HG03103 (cell line): ENCODE data around the gene C8B.

Experiments used
- ATAC-seq: cut with Tn5 transposase; IDR thresholded peaks from one replicate; pipeline ENCODE4 v1.9.1; 2021; ENCODE audit warnings: low read depth; ENCODE audit not compliant: unreplicated experiment

C8B gene

DNA sequence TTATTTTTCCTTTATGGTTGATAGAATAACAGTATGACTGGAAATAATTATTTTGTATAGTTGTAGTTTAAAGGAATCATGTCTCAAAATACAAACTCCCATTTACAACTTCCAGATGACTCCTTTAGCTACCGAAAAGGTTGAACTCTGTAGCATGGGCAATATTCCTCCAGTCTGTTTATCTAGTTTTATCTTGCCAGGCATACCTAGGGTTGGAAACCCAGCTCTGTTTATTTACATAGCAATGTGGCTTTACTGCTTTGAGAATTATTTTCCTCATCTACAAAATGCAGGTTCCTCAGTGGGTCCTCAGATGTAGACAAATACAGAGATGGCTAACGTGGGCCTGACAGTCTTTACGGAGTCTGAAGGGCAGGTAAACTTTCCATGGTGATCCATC is 60.1 kb downstream of the C8B start:
- ATAC-seq, result no peak

DNA sequence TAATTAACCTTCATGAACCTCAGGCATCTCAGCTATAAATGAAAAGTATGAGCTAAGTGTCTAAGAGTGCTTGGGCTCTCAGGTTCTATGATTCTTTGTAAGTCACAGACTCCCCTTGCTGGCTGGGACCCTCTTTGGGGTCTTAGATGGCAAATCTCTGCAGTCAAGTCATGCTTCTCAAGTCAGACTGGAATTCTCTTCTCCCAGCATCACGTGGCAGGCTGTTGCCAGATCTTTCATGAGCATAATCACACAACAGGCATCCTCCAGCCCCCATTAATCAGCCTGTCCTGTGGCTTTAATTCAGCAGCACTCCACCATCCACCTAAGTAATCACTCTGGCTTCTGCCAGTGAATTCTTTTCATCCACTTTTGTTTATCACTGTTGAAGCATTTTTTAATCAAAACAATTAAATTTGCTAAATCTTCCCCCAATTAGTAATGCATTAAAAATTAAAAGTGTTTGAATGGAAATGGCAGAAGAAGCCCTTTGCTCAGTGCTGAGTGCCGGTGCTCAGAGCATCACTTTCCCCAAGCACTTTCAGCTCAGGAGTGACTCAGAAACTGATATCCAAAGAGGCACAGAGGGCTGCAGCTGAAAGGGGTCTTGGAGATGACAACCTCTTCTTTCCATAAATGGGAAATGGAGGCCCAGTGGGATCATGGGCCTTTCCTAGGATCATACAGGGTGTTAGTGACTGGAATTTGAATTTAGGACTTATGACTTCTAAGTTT is 61.0 kb downstream of the C8B start:
- ATAC-seq, result no peak

DNA sequence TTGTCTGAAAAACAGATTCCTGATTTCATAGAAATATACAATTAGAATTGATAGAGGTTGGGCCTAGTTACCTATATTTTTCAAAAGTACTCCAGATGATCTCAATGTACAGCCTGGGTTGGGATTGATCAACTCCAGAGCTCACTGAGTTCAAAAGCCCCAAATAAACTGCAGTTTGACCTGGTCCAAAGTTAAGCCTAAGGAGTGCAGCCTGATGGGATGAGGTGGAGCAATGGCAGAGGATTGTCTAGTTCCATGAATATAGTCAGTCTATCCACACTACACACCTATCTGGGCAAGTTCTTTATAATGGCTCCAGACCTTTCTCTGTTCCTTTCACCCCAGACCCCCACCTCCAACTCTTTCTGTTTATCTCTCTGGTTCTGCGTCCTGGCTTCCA is 62.0 kb downstream of the C8B start:
- no peak for ATAC-seq

DNA sequence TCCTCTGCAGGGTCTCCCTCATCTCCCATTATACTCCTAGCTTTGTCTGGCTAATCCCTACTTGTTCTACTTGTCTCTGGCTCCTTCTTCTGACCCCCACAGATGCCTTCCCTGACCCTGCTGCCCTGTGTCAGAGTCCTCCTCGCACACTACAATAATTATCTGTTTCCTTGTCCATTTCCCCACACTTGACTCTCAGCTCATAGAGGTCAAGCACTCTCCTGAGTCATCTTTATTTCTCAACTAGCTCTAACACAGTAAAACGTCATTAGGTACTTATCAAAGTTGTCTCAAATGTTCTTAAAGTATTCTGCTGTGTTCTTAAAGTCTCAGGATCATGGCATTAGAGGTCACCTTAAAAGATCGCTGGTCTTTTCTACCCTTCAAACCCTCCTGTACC is 64.1 kb downstream of the C8B start:
- ATAC-seq, result no peak

DNA sequence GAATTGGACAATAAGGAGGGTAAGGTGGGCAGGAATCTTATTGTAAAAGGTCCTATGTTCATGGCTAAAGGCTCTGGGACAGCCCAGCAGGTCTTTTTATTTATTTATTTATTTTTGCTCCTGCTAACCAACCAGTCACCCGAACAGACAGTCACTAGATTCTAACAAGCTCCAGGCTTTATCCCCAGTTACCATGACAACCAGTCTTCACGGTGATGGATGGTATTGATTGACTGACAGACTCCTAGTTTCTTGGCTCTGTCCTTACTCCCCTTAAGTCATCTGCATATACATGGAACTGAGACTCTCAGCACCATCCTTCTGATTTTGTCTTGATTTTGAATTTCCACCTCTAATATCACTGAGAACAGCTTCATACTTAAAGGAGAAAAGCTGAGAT is 66.9 kb downstream of the C8B start:
- ATAC-seq, result no peak

DNA sequence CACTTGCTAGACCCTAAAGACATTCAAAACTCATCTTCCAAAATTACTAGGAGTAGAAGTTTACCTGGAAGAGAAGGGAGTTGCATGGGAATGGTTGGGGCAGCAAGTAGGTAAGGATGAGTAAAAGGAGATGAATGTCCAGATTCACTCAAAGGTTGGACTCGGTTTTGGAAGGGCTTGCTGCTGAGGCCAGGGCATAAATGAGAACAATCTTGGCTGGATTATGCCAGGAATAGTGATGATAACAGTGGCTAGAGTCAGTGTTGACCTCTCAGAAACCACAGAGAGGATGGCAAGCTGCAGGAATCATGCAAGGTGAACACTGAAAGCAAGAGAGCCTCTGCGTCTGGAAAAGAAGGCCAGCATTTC is 67.8 kb downstream of the C8B start:
- no peak for ATAC-seq

DNA sequence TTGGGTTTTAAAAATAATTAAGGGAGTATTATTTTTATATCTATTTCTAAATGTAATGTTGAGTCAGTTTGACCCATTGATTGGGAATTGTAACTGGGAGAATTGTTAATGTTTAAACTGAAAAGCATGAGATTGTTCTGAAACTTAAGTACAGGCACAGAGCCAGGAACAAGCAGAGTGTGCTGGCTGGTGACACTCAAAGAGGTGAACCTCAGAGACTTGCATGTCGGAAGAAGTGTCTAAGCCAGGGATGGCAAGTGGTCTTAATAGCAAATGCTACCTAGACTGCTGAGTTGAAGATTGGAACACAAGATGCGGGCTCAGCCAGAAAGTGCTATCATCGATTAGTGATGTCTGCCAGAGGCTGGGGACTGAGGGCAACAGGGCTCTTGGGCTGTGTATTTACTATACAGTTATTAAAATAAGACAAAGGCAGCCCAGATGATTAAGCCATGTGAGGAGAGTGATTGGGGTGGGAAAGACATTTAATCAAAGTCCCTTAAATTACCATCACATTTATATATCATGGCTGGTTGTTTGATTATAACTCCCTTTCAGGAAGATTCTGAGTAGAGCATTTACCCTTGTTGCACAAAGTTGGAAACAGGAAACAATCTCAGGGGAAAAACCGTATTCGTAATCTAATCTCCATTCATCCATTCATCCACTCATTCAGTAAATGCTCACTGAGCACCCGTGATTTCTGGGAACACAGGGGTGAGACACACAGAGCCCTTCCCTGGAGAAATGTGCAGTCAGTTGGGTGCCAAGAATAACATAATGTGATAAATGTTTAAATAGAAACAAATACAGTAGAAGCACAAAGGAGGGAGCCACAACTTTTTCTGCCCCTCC is 68.4 kb downstream of the C8B start:
- ATAC-seq, result no peak

DNA sequence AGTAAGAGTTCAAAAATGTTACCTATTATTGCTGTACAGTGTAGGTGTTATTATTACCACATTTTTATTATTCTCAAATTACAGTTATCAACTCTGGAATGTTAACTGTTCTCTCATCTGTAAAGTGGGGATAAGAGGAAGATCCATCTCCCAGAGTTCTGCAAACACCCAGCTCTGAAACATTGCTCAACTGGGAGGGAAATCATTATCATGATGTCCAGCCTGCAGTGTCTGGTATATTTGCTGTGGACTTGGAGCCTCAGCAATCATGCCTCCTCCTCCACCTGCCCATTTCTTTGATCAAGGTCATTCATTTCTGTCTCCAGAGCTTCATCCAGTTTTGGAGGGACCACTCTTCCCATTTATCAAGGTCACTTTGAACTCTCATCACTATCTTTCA is 71.8 kb downstream of the C8B start:
- no peak for ATAC-seq

DNA sequence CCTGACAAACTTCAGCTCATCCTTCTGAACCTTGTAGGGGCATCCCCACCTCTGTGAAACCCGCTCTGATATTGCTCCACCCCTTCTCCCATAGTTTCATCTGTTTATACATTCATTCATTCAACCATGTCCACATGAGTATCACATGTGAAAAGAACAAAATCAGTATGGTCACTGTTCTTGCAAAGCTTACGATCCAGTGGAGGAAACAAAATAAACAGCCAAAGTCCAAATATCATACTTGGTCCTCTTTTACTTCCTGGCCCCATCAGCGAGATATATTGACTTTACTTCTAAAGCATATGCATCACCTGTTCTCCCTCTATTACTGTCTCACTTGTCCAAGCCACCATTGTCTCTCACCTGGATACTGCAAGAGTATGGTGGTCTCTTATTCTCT is 75.6 kb downstream of the C8B start:
- no peak for ATAC-seq

DNA sequence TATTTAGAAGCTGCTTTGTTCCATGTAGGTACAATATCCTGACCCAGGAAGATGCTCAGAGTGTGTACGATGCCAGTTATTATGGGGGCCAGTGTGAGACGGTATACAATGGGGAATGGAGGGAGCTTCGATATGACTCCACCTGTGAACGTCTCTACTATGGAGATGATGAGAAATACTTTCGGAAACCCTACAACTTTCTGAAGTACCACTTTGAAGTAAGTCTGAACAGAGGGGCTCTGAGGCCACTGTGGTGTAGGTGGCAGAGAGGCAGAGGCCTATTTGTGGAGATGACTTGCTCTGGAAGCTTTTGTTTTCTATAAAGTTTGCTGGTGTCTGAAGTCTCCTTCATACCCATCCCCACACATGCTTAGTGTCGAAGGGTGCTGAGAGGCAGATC is 84.4 kb downstream of the C8B start:
- no peak for ATAC-seq

DNA sequence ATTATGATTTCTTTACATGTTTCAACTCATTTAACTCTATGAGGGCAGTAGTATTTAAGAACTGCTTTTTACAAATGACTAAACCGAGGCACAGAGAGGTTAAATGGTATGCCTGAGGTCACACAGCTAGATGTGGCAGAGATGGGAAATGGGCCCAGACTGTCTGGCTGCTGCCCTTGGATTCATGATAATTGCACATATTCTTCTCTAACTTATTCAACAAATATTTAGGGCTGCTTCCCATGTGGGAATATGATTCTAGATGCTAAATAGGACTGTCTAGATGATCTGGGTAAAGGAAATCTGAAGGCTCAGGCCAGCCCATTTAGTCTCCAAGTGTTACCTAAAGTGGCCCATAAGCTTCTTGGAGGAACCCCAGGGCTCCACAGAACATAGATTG is 85.0 kb downstream of the C8B start:
- ATAC-seq, result no peak
